AG10803 (cell line): Measurements from ENCODE around the gene SAFB2.

Experiments
- DNase-seq: peaks from one replicate; pipeline ENCODE4 v3.0.0; 2010; ENCODE audit warnings: low read depth
- H3K4me3 ChIP-seq: 2 replicates; pipeline ENCODE4 v1.5.1; 2011; ENCODE audit warnings: mild to moderate bottlenecking, low read length, control low read depth
- TF ChIP-seq, protein P1 (sequence below): conservative IDR thresholded peaks from 2 replicates; pipeline ENCODE4 v1.5.1; 2011; ENCODE audit warnings: mild to moderate bottlenecking, low read length, control low read depth, inconsistent platforms

SAFB2 gene

DNA sequence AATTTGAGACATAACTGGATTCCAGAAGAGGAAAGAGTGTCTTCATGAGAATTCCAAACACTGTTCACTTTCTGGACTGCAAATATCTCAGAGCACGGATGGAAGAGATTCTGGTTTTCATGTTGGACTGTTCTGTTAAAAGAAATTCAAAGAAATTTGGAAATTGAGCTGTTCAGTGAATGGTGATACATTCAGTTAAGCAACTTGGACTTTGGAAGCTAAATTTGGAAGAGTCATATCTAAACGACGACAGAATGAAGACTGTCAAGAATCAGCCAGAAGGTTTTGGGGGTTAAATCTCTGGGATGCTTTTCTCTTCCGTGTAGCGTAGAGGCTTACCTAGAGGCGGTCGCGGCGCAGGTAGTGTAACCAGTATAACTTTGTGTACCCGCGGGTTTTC lies 25.9 kb upstream of the SAFB2 start:
- no peak for DNase-seq
- TF ChIP-seq, protein P1, sequence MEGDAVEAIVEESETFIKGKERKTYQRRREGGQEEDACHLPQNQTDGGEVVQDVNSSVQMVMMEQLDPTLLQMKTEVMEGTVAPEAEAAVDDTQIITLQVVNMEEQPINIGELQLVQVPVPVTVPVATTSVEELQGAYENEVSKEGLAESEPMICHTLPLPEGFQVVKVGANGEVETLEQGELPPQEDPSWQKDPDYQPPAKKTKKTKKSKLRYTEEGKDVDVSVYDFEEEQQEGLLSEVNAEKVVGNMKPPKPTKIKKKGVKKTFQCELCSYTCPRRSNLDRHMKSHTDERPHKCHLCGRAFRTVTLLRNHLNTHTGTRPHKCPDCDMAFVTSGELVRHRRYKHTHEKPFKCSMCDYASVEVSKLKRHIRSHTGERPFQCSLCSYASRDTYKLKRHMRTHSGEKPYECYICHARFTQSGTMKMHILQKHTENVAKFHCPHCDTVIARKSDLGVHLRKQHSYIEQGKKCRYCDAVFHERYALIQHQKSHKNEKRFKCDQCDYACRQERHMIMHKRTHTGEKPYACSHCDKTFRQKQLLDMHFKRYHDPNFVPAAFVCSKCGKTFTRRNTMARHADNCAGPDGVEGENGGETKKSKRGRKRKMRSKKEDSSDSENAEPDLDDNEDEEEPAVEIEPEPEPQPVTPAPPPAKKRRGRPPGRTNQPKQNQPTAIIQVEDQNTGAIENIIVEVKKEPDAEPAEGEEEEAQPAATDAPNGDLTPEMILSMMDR: no peak
- no peak overlapping the region for H3K4me3 ChIP-seq

DNA sequence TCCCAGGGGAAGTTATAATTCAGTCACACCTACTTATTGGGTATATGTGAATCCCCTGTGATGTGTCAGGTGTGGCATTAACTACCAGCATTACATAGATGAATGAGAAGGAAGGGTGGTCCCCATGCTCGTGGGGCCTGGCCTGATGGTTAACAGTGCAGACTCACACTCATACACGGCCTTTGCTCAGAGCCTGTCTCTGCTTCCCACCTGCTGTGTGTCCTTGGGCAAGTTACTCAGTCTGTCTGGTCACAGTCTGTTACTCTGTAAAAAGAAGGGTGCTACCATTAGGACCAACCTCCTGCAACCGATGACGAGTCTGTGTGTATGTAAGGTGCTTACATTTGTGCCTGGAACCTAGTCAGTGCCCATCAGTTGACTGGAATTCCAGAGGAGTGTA lies 24.1 kb upstream of the SAFB2 start:
- no peak for DNase-seq
- H3K4me3 ChIP-seq: no peak overlapping the region
- TF ChIP-seq, protein P1: no peak

DNA sequence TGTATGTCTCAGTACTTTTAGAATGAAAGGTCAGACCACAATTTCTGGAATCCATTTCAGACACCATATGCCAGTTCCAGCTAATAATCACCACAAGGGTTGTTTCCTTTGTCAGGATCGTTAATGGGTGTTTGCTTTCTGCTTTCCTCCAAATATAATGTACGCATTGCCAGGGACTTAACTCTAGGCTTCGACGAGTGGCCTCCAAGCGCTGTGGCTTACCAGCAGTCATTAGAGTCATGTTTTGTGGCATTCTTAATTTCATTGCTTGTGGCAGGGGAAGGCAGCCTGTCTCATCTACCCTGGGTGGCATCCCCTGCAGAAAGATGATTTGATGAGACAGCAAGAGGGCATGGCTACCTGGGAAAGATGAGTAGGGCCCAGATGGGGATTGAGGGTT lies 22.8 kb upstream of the SAFB2 start:
- H3K4me3 ChIP-seq: no peak overlapping the region
- TF ChIP-seq, protein P1: no peak
- no peak for DNase-seq

DNA sequence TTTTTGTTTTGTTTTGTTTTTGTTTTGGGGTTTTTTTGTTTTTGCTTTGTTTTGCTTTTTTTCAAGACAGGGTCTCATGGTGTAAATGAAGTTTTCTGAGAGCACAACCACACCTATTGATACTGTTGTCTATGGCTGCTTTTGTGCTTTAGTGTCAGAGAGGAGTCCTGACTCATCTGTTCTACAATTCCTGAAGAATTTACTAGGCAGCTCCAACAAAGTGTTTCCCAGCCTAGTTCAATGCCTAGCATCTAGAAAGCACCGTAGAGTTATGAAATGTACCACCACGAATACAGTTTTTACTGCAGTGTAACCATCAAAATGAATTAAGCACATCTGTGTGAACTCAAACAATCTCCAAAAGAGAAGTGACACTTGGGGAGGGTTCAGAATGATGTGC lies 21.5 kb upstream of the SAFB2 start:
- peak; percentile 38 for DNase-seq
- H3K4me3 ChIP-seq: no peak overlapping the region
- TF ChIP-seq, protein P1: no peak

DNA sequence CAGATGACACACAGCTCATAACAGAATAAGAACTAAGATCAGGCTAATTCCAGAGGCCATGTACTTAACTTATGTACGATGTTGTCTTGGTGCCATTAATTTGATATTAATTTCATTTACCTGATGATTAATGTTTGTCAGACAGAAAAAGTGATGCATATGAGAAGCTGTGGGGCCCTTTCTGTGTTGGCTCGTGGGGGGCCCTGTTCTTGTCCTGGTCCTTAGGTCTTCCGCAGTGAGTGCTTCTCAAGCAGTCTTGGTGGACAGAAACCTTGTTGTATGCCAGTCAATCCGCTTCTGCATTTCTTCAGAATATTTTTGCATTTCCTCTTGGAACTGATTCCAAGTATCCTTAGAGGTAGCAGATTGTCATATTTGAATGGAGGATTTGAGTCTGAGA lies 20.5 kb upstream of the SAFB2 start:
- H3K4me3 ChIP-seq: no peak overlapping the region
- no peak for DNase-seq
- TF ChIP-seq, protein P1: no peak

DNA sequence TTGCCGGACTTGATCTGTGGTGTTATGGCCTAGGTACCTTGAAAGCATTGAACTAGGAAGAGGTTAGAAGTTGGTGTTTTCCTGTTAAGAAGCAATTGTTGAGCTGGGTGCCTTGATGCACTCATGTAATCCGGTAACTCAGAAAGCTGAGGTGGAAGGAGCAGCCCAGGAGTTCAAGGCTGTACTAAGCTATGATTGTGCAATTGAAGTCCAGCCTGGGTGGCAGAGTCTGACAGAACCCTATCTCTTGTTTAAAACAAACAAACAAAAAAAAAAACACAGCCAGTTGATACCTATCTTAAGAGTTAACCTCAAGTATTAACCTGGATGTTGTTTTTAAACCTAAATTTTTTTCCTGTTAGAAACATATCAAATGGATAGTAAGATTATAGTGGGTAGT lies 19.6 kb upstream of the SAFB2 start:
- TF ChIP-seq, protein P1: no peak
- H3K4me3 ChIP-seq: no peak overlapping the region
- no peak for DNase-seq

DNA sequence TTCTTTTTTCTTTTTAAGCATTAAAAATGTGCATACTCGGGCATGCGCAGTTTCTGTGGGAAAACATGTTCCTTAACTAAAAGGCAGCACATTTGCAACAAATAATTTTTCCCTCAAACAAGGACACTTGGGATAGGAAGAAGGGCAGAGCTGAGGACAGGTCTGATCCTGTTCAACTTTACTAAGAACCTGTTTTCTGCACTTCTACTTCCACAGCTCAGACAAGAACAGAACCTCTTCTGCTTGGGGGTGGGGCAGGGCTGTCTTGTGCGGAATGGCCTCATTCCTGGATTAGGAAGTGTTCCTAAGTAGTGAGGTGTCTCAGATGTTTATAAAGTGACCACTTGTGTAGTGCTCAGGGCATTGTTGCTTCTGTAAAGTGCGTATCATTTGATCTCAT lies 18.6 kb upstream of the SAFB2 start:
- DNase-seq: no peak
- TF ChIP-seq, protein P1: no peak
- no peak overlapping the region for H3K4me3 ChIP-seq
